GM12872 (cell line): ENCODE data around the gene AFF3.
A peak's percentile ranks its signal among the peaks of the same experiment; 100 is the strongest.

Source experiments
- TF ChIP-seq, protein P1 (sequence below): IDR thresholded peaks from 3 replicates; pipeline ENCODE4 v1.5.1; 2011; ENCODE audit warnings: low read depth, mild to moderate bottlenecking, low read length, moderate library complexity; ENCODE audit not compliant: insufficient read depth

Gene AFF3

DNA sequence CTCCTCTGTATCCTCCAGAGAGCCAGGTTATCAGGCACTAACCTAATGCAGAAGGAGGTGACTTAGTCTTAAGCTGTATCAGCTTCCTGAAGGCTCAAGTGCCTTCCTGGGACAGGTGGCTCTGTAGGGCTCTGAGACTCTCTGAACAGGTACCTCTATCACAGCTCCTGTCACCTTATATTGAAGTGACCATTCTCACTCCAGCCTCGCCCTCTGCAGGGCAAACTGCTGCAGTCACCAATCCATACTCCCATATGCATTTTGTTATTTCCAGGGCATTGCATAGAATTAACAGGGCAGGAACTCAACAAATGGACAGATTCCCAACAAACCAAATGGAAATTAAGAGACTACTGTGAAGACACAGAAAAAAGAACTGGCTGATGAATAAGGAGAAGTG is 449.6 kb downstream of the AFF3 start:
- TF ChIP-seq, protein P1, sequence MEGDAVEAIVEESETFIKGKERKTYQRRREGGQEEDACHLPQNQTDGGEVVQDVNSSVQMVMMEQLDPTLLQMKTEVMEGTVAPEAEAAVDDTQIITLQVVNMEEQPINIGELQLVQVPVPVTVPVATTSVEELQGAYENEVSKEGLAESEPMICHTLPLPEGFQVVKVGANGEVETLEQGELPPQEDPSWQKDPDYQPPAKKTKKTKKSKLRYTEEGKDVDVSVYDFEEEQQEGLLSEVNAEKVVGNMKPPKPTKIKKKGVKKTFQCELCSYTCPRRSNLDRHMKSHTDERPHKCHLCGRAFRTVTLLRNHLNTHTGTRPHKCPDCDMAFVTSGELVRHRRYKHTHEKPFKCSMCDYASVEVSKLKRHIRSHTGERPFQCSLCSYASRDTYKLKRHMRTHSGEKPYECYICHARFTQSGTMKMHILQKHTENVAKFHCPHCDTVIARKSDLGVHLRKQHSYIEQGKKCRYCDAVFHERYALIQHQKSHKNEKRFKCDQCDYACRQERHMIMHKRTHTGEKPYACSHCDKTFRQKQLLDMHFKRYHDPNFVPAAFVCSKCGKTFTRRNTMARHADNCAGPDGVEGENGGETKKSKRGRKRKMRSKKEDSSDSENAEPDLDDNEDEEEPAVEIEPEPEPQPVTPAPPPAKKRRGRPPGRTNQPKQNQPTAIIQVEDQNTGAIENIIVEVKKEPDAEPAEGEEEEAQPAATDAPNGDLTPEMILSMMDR = peak; percentile 14; the same call in 1 of the 3 replicates

DNA sequence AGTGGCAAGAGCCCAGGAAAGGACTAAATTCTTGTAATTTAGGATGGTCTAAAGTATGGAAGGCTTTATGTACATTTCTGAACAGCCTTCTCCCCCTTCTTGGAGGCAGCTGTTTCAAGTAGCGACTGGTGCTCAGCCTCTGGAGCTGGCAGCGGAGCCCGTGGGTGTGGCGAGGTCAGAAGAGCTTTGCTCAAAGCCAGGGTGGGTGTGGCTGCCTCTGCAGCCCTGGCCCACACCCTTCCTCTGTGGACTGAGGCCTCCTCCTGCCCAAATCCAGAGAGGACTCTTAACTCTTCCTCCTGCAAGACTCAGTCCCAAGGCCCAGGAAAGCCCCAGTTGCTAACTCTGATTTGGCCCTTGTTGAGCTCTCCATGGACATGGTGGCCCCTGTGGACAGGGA is 450.5 kb downstream of the AFF3 start:
- TF ChIP-seq, protein P1 = no peak

DNA sequence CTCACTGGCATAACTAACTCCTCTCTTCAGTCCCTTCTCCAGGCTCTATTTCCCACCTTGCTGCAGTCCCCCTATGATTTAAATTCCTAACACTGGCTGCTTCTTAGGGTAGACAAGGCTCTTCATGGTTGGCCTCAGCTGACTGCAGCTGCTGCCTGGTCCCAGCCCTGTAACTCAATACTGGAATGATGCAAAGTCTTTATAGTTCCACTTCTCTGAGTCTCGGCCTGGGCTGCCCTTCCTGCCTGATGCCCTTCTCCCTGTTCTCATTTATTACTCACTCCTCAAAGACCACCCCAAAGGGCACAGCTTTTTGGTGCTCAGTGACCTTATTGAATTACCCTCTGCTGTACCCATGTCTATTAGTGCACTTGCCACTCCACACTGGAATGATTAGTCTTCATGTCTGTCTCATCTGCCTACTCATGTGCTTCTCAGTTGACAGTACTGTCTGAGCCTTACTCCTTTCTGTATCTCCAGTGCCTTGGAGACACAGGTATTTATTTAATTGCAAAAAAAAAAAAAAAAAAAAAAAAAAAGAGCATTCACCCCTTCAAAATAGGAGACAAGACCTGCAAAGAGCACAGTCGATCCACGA is 453.1 kb downstream of the AFF3 start:
- TF ChIP-seq, protein P1 = no peak

DNA sequence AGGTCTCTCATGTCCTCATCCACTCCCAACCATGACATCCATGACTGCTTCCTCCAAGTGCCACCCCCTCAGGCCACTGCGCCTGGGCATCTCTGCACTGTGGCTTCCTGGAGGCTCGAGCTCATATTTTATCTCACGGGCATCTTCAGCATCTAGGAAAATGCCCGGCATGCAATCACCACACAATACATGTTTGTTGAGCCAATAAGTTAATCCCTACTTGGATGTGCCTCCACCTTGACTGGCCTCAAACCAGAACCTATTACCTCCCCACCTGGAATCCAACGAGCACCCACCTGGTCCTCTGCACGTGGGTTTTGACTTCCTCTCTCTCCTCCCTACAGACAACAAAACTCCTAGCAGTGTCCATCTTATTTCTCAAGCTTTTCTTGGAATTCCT is 453.7 kb downstream of the AFF3 start:
- TF ChIP-seq, protein P1 = no peak

DNA sequence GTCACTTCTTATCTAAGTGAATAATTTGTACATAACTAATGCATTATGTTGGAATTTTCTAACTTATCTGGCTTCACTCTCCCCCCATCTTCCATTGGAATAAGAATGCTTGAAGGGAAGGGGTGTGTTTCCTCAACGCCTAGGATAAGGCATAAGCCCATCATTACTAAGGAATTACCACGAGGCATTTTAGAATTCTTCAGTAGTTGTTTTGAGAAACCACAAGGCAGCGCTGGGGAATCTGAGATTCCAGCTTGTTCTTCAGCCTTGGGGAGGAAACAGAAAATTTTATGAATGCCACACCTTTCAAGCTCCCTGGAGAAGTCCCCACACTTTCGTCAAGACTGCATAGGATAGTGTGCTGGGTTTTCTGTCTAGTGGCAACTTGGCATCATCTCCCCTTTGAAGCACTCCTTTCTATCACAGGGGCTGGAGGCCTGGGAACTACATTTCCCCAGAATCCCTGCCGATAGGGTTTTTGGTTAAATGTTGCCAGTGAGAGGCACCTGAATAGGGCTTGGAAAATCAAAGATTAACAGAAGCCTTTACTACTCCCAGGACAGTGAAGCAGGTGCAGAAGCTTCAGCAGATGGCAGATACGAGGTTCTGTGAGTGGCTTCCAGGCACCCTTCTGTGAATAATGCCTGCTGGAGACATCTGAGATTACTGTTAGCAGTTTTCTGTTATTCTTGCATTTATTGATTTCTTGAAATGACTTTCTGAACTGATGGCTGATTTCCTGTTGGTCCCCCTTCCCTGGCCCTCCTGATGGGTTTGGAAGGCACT is 459.9 kb downstream of the AFF3 start:
- TF ChIP-seq, protein P1 = no peak

DNA sequence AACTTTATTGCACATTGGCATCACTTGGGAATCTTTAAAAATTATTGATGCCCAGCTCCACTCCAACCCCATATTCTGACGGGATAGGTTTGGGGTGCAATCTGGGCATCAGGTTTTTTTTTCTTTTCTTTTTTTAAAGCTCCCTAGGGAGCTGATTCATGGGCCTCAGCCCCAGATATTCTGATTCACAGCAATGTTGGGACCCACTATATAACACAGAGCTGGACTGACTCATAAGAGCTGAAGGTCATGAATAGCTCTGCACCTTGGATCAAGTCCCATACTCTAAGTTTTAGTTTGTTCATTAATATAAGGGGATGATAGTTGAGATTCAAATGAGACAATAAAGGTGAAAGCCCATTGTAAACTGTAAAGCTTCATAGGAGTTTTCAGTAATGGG is 461.4 kb downstream of the AFF3 start:
- TF ChIP-seq, protein P1 = no peak

DNA sequence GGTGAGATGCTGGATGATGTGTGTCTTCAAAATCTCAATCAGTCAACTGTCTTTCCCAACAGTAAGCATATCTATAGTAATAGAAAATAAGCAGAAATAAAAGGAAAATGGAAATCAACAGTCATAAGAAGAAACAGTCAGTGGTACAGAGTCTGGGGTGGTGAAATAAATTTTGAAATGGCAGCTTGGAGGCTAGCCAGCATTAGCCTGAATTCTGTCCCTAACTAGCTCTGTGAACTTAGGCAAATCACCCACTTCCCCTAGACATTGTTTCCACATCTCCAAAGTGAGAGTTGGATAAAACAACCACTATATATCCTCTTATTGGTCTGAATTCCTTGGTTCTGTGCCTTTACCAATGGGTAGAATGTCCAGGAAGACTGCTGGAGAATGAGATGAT is 462.9 kb downstream of the AFF3 start:
- TF ChIP-seq, protein P1 = no peak
